PC-3 (cell line): ENCODE data around the gene ANKS1B. TPM values are rescaled to one million over a fixed set of nuclear protein-coding genes. Genes with fewer than 3 reads are reported as not detected.

Experiments used
- ATAC-seq: fragments of 200-7000 bp; cut with Tn5 transposase; 2 replicates; pipeline ENCODE4 v1.9.1; 2020; ENCODE audit warnings: mild to moderate bottlenecking, moderate library complexity
- BruUV-seq: library from RNA; stranded (reverse); fragments of 400-500 nt; replicated peaks from 2 replicates; lab custom pipeline; 2021; lab: Mats Ljungman, UMichigan
- CTCF ChIA-PET: fragments of 300-600 bp; sonication (Branson Sonifier 250); formaldehyde crosslinking; loops from one replicate; lab custom pipeline; 2022; ENCODE audit warnings: antibody characterized with exemption; lab: Charles Lee
- POLR2A ChIA-PET: fragments of 300-600 bp; sonication (Branson Sonifier 250); formaldehyde crosslinking; loops from one replicate; lab custom pipeline; 2022; ENCODE audit warnings: antibody characterized with exemption; ENCODE audit not compliant: unreplicated experiment; lab: Charles Lee
- DNase-seq: peaks from one replicate; pipeline ENCODE4 v3.0.0-alpha.2; 2015
- H2AFZ ChIP-seq: fragments of 300-600 bp; sonication (generic); 2 replicates; pipeline ENCODE4 v1.6.0; 2016; ENCODE audit warnings: antibody characterized with exemption, low read length
- H3F3A ChIP-seq: fragments of 300-600 bp; sonication (generic); one replicate; pipeline ENCODE4 v1.6.0; 2017; ENCODE audit warnings: antibody characterized with exemption, low read length, control low read depth, mild to moderate bottlenecking; ENCODE audit not compliant: unreplicated experiment
- H3K27ac ChIP-seq: fragments of 300-600 bp; sonication (generic); 2 replicates; pipeline ENCODE4 v1.5.1; 2016; ENCODE audit warnings: mild to moderate bottlenecking, low read length
- H3K27me3 ChIP-seq: fragments of 300-600 bp; sonication (generic); 2 replicates; pipeline ENCODE4 v1.6.1; 2016; ENCODE audit warnings: low read length, mixed read lengths
- H3K36me3 ChIP-seq: fragments of 300-600 bp; sonication (generic); 2 replicates; pipeline ENCODE4 v1.6.1; 2016; ENCODE audit warnings: low read depth, mixed run types, low read length, mixed read lengths
- H3K4me1 ChIP-seq: fragments of 300-600 bp; sonication (generic); 2 replicates; pipeline ENCODE4 v1.5.1; 2016; ENCODE audit warnings: low read length; ENCODE audit not compliant: insufficient read depth
- H3K4me2 ChIP-seq: fragments of 300-600 bp; sonication (generic); 2 replicates; pipeline ENCODE4 v1.6.0; 2016; ENCODE audit warnings: low read length
- H3K4me3 ChIP-seq: fragments of 300-600 bp; sonication (generic); 2 replicates; pipeline ENCODE4 v1.5.1; 2016; ENCODE audit warnings: mild to moderate bottlenecking, low read length, mixed read lengths
- H3K79me2 ChIP-seq: fragments of 300-600 bp; sonication (generic); 2 replicates; pipeline ENCODE4 v1.6.1; 2017; ENCODE audit warnings: low read length, mixed read lengths
- H3K9ac ChIP-seq: fragments of 300-600 bp; sonication (generic); 2 replicates; pipeline ENCODE4 v1.6.0; 2016; ENCODE audit warnings: mild to moderate bottlenecking, low read length
- H3K9me2 ChIP-seq: fragments of 300-600 bp; sonication (generic); replicated peaks from 2 replicates; pipeline ENCODE4 v1.6.1; 2016; ENCODE audit warnings: mixed run types, low read length, mixed read lengths
- H3K9me3 ChIP-seq: fragments of 300-600 bp; sonication (generic); 2 replicates; pipeline ENCODE4 v1.6.1; 2016; ENCODE audit warnings: low read length, mixed read lengths
- H4K20me1 ChIP-seq: fragments of 300-600 bp; sonication (generic); 2 replicates; pipeline ENCODE4 v1.6.1; 2016; ENCODE audit warnings: low read length, mixed read lengths
- EZH2 ChIP-seq: fragments of 300-600 bp; sonication (generic); IDR thresholded peaks from one replicate; pipeline ENCODE4 v1.6.1; 2017; ENCODE audit warnings: antibody characterized with exemption, mild to moderate bottlenecking, low read length; ENCODE audit not compliant: unreplicated experiment
- EZH2phosphoT487 ChIP-seq: fragments of 300-600 bp; sonication (generic); IDR thresholded peaks from 2 replicates; pipeline ENCODE4 v1.6.1; 2018; ENCODE audit warnings: mild to moderate bottlenecking, antibody characterized with exemption, low read length, borderline replicate concordance
- intact Hi-C: fragments of 100-400 bp; cut with micrococcal nuclease; formaldehyde crosslinking; loops from 2 replicates; pipeline ENCODE4 v1.9.0; 2023
- total RNA-seq: library from RNA; depleted of rRNA; stranded (reverse); fragments of >200 nt; gene quantifications from 2 replicates; pipeline ENCODE4 v1.2.3, GENCODE V29; 2014
- TF ChIP-seq, protein P1 (sequence below): fragments of 300-600 bp; sonication (generic); conservative IDR thresholded peaks from 2 replicates; pipeline ENCODE4 v1.5.1; 2017; ENCODE audit warnings: antibody characterized with exemption, low read depth, mild to moderate bottlenecking, low read length

Gene ANKS1B
- total RNA-seq, 1 experiment from 2014 or later: 0.07 TPM

DNA sequence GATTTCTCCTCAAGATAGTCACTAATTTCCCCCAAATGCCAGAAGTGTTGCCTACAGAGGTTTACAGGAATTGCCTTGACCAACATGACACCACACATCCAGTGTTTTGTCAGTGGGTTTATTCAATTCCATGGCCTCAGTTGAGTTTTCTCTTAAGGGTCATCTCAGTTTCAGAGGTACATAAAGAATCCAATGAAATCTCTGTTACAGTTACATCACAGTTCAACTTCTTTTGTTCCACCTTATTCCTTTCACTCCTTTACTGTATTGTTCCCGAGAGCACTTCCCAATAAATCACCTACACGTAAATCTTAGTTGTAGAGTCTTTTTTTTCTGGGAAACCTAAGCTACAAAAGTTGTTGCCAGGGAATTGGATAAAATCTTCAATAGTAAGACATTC, 410.8 kb downstream of the ANKS1B start:
- ChIA-PET CTCF (no interaction called here), POLR2A (no interaction called here)
- Histone ChIP-seq H3K4me2 (no peak overlapping the region), H3K9me2 (no peaks in the 10 kb centered on the region), H3F3A (no peaks in the 10 kb centered on the region), H3K4me3 (no peak overlapping the region), H3K9ac (no peak overlapping the region), H3K36me3 (no peaks in the 10 kb centered on the region), H3K4me1 (no peaks in the 10 kb centered on the region), H3K27me3 (no peaks in the 10 kb centered on the region), H2AFZ (no peak overlapping the region), H3K27ac (no peak overlapping the region), H4K20me1 (no peaks in the 10 kb centered on the region), H3K9me3 (no peaks in the 10 kb centered on the region), H3K79me2 (no peaks in the 10 kb centered on the region)
- BruUV-seq: no TSS peak
- ATAC-seq (no peak), DNase-seq (no peak)
- intact Hi-C loops: no loop called here
- TF ChIP-seq, protein P1, sequence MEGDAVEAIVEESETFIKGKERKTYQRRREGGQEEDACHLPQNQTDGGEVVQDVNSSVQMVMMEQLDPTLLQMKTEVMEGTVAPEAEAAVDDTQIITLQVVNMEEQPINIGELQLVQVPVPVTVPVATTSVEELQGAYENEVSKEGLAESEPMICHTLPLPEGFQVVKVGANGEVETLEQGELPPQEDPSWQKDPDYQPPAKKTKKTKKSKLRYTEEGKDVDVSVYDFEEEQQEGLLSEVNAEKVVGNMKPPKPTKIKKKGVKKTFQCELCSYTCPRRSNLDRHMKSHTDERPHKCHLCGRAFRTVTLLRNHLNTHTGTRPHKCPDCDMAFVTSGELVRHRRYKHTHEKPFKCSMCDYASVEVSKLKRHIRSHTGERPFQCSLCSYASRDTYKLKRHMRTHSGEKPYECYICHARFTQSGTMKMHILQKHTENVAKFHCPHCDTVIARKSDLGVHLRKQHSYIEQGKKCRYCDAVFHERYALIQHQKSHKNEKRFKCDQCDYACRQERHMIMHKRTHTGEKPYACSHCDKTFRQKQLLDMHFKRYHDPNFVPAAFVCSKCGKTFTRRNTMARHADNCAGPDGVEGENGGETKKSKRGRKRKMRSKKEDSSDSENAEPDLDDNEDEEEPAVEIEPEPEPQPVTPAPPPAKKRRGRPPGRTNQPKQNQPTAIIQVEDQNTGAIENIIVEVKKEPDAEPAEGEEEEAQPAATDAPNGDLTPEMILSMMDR: no peak
- TF ChIP-seq EZH2: no peak
- TF ChIP-seq EZH2phosphoT487: no peak

DNA sequence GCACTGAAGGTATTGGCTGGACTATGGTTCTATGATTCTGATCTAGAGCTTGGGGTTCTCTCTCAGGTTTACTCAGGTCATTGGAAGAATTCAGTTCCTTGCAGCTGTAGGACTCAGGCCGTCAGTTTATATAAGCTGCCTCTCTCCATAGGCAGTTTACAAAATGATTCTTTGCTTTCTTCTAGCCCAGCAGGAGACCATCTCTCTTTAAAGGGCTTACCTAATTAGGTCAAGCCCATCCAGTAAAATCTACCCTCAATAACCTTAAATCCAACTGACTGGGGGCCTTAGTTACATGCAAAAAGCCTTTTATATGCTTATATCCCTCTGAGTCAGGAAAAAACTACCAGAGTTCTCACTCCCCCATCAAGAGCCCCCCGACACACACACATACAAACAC, 417.7 kb downstream of the ANKS1B start:
- intact Hi-C loops: no loop called here
- TF ChIP-seq EZH2 (no peak), EZH2phosphoT487 (no peak)
- TF ChIP-seq, protein P1: no peak
- Histone ChIP-seq H3K4me2 (no peak overlapping the region), H2AFZ (no peak overlapping the region), H3K79me2 (no peaks in the 10 kb centered on the region), H3F3A (no peaks in the 10 kb centered on the region), H3K9ac (no peak overlapping the region), H3K27me3 (no peaks in the 10 kb centered on the region), H3K4me3 (no peak overlapping the region), H3K9me2 (no peaks in the 10 kb centered on the region), H3K9me3 (no peaks in the 10 kb centered on the region), H3K27ac (no peak overlapping the region), H4K20me1 (no peaks in the 10 kb centered on the region), H3K4me1 (no peaks in the 10 kb centered on the region), H3K36me3 (no peaks in the 10 kb centered on the region)
- BruUV-seq: no TSS peak
- POLR2A ChIA-PET: no interaction called here
- ATAC-seq: no peak
- CTCF ChIA-PET: no interaction called here
- no peak for DNase-seq

DNA sequence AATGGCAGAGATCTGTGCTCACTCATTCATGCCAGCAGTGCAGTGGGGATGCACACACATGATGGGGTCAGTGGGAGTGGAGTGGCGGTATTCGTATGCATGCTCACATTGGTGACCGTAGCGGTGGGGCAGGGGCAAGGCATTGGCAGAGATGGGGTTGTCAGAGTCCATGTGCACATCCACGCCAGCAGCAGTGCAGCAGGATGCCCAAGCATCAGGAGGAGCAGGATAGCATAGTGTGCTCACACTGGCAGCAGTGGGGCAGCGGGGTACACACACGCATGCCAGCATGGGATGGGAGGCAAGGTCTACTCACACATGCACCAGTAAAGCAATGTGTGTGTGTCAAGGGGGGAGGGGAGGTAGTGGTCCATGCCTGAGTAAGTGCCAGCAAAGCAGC, 426.6 kb downstream of the ANKS1B start:
- Histone ChIP-seq H3K9me3 (no peaks in the 10 kb centered on the region), H2AFZ (no peak overlapping the region), H3K27me3 (no peaks in the 10 kb centered on the region), H3F3A (no peaks in the 10 kb centered on the region), H3K4me1 (no peaks in the 10 kb centered on the region), H3K4me2 (no peak overlapping the region), H3K36me3 (no peaks in the 10 kb centered on the region), H3K9ac (no peak overlapping the region), H3K9me2 (no peaks in the 10 kb centered on the region), H3K79me2 (no peaks in the 10 kb centered on the region), H3K4me3 (no peak overlapping the region), H3K27ac (no peak overlapping the region), H4K20me1 (no peaks in the 10 kb centered on the region)
- TF ChIP-seq, protein P1: no peak
- DNase-seq (no peak), ATAC-seq (no peak)
- ChIA-PET POLR2A (no interaction called here), CTCF (no interaction called here)
- no TSS peak for BruUV-seq
- intact Hi-C loops: no loop called here
